Loucy (cell line): ENCODE measurements around the gene MITF.
"Not testable (repeated sequence)": the region's sequence is repeated elsewhere in the genome, so short reads cannot be mapped to it uniquely, and the experiment has no call there.

Experiments used
- H2AFZ ChIP-seq: fragments of 200-600 bp; sonication (generic); 2 replicates; pipeline ENCODE4 v1.6.0; 2016; ENCODE audit warnings: antibody characterized with exemption, mild to moderate bottlenecking, low read length, moderate library complexity
- H3F3A ChIP-seq: fragments of 200-600 bp; 2 replicates; pipeline ENCODE4 v1.6.0; 2016; ENCODE audit warnings: antibody characterized with exemption, low read depth, mild to moderate bottlenecking
- H3K27me3 ChIP-seq: fragments of 200-600 bp; sonication (generic); 2 replicates; pipeline ENCODE4 v1.6.1; 2014; ENCODE audit warnings: low read length, mild to moderate bottlenecking; ENCODE audit not compliant: insufficient read depth, poor library complexity, severe bottlenecking
- H3K36me3 ChIP-seq: fragments of 200-600 bp; sonication (generic); 2 replicates; pipeline ENCODE4 v1.6.1; 2016; ENCODE audit warnings: low read length; ENCODE audit not compliant: insufficient read depth
- H3K4me1 ChIP-seq: fragments of 200-600 bp; sonication (generic); 2 replicates; pipeline ENCODE4 v1.5.1; 2014; ENCODE audit warnings: low read length, mild to moderate bottlenecking; ENCODE audit not compliant: insufficient read depth, poor library complexity, severe bottlenecking
- H3K4me2 ChIP-seq: fragments of 200-600 bp; sonication (generic); 2 replicates; pipeline ENCODE4 v1.6.0; 2014; ENCODE audit warnings: antibody characterized with exemption, low read length, low read depth, mild to moderate bottlenecking; ENCODE audit not compliant: poor library complexity, severe bottlenecking
- H3K4me3 ChIP-seq: fragments of 200-600 bp; sonication (generic); 2 replicates; pipeline ENCODE4 v1.5.1; 2014; ENCODE audit warnings: low read length, mild to moderate bottlenecking, mixed read lengths; ENCODE audit not compliant: poor library complexity, severe bottlenecking
- H3K79me2 ChIP-seq: fragments of 200-600 bp; sonication (generic); 2 replicates; pipeline ENCODE4 v1.6.1; 2014; ENCODE audit warnings: low read length; ENCODE audit not compliant: insufficient read depth
- H3K9ac ChIP-seq: fragments of 200-600 bp; sonication (generic); 2 replicates; pipeline ENCODE4 v1.6.0; 2014; ENCODE audit warnings: mild to moderate bottlenecking, low read depth, low read length, moderate library complexity; ENCODE audit not compliant: poor library complexity, severe bottlenecking
- H3K9me2 ChIP-seq: fragments of 200-600 bp; sonication (generic); replicated peaks from 2 replicates; pipeline ENCODE4 v1.6.1; 2016; ENCODE audit warnings: low read depth, low read length, mixed read lengths
- H3K9me3 ChIP-seq: fragments of 200-600 bp; sonication (generic); 2 replicates; pipeline ENCODE4 v1.6.1; 2014; ENCODE audit warnings: mild to moderate bottlenecking, antibody characterized with exemption, low read length, low read depth; ENCODE audit not compliant: insufficient read depth
- H4K20me1 ChIP-seq: fragments of 200-600 bp; sonication (generic); 2 replicates; pipeline ENCODE4 v1.6.0; 2014; ENCODE audit warnings: antibody characterized with exemption, low read length, mild to moderate bottlenecking; ENCODE audit not compliant: insufficient read depth, poor library complexity, severe bottlenecking
- CTCF ChIP-seq: fragments of 200-600 bp; sonication (generic); conservative IDR thresholded peaks from 2 replicates; pipeline ENCODE4 v1.5.1; 2014; ENCODE audit warnings: mild to moderate bottlenecking, antibody characterized with exemption, low read length
- EZH2phosphoT487 ChIP-seq: fragments of 200-600 bp; IDR thresholded peaks from 2 replicates; pipeline ENCODE4 v1.6.1; 2018; ENCODE audit warnings: antibody characterized with exemption, mild to moderate bottlenecking, moderate library complexity, borderline replicate concordance

MITF gene

GRCh38 chr3:69791106-69791505 is 51.8 kb downstream of the MITF start:
- no peaks in the 10 kb centered on the region for H3K27me3 ChIP-seq
- no peak overlapping the region for H2AFZ ChIP-seq
- no peaks in the 10 kb centered on the region for H4K20me1 ChIP-seq
- no peak overlapping the region for H3K4me2 ChIP-seq
- H3K79me2 ChIP-seq: no peaks in the 10 kb centered on the region
- no peak overlapping the region for H3K9ac ChIP-seq
- no peaks in the 10 kb centered on the region for H3F3A ChIP-seq
- TF ChIP-seq EZH2phosphoT487 (no peak), CTCF (no peak)
- H3K4me1 ChIP-seq: no peaks in the 10 kb centered on the region
- no peaks in the 10 kb centered on the region for H3K9me3 ChIP-seq
- no peaks in the 10 kb centered on the region for H3K36me3 ChIP-seq
- no peaks in the 10 kb centered on the region for H3K9me2 ChIP-seq
- H3K4me3 ChIP-seq: no peak overlapping the region

GRCh38 chr3:69791919-69792399 is 52.7 kb downstream of the MITF start:
- Histone ChIP-seq H3K4me1 (no peaks in the 10 kb centered on the region), H3K4me2 (no peak overlapping the region), H3K4me3 (no peak overlapping the region), H3K9me2 (no peaks in the 10 kb centered on the region), H3K27me3 (no peaks in the 10 kb centered on the region), H3K9me3 (no peaks in the 10 kb centered on the region), H4K20me1 (no peaks in the 10 kb centered on the region), H3K36me3 (no peaks in the 10 kb centered on the region), H3K9ac (no peak overlapping the region), H3K79me2 (no peaks in the 10 kb centered on the region), H3F3A (no peaks in the 10 kb centered on the region), H2AFZ (no peak overlapping the region)
- TF ChIP-seq CTCF: no peak
- no peak for TF ChIP-seq EZH2phosphoT487

- not testable (repeated sequence) for H3K4me1 ChIP-seq, H4K20me1 ChIP-seq, H3K36me3 ChIP-seq, H3K9me2 ChIP-seq, H3K9ac ChIP-seq, H3K79me2 ChIP-seq, H2AFZ ChIP-seq, H3K4me2 ChIP-seq, H3K27me3 ChIP-seq, H3K9me3 ChIP-seq, H3K4me3 ChIP-seq, H3F3A ChIP-seq
Measured at GRCh38 chr3:69796126-69796525, 56.9 kb downstream of the MITF start.

DNA sequence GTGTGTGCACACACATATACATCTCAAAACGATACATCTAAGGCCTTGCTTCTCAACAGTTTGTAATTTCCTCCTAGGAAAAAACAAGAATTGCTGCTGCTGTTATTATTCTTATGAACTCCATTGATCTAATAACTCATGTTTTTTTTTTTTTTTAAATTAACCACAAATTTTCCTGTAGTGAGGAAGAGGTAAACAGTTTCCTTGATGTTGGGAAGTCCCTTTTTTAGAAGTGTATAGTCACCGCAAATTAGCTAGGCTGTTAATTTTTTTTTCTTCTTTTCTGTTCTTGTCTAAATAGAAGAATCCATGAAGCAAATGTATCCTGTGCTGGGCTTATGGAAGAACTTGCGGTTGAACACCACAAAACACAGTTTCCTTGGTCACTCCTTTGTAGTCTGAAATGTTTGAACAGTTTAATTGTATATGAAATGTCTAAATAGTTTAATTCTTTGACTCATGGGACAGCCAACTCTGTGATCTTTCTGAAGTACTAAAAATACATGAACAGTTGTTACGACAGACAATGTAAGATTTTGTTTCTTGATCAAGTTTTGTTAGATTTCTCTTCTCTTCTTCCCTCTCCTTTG is 64.5 kb downstream of the MITF start:
- Histone ChIP-seq H3F3A (no peaks in the 10 kb centered on the region), H3K4me1 (no peaks in the 10 kb centered on the region), H3K36me3 (no peaks in the 10 kb centered on the region), H3K27me3 (no peaks in the 10 kb centered on the region), H3K9ac (no peak overlapping the region), H3K9me2 (no peaks in the 10 kb centered on the region), H2AFZ (no peak overlapping the region), H3K79me2 (no peaks in the 10 kb centered on the region), H3K9me3 (no peaks in the 10 kb centered on the region), H3K4me3 (no peak overlapping the region), H3K4me2 (no peak overlapping the region), H4K20me1 (no peaks in the 10 kb centered on the region)
- no peak for TF ChIP-seq EZH2phosphoT487
- TF ChIP-seq CTCF: no peak
